ENCODE results near the gene SLCO2B1. TPM values are rescaled to one million over a fixed set of nuclear protein-coding genes. Genes with fewer than 3 reads are reported as not detected.
A peak's percentile ranks its signal among the peaks of the same experiment; 100 is the strongest.

The SLCO2B1 gene
- total RNA-seq, 1 donor from 2014 or later, result 403 TPM

GRCh38 chr11:75132080-75132479, 18.8 kb upstream of the SLCO2B1 start:
- TF ChIP-seq CTCF (IDR thresholded peaks at IDR 0.05), result no peak
- Histone ChIP-seq H3K36me3 (no peaks in the 10 kb centered on the region), H3K9me3 (no peaks in the 10 kb centered on the region), H3K4me1 (no peaks in the 10 kb centered on the region), H3K27ac (no peak overlapping the region), H3K4me3 (no peak overlapping the region), H3K27me3 (no peaks in the 10 kb centered on the region)
- intact Hi-C loops (cut with DNase I), result no loop called here
- no peak for DNase-seq (ENCODE audit: low spot score in 2 of 2)

- no peak for TF ChIP-seq CTCF (IDR thresholded peaks at IDR 0.05)
- intact Hi-C loops (cut with DNase I), result no loop called here
- Histone ChIP-seq H3K4me1 (no peaks in the 10 kb centered on the region), H3K4me3 (no peak overlapping the region), H3K27me3 (no peaks in the 10 kb centered on the region), H3K9me3 (no peaks in the 10 kb centered on the region), H3K27ac (no peak overlapping the region), H3K36me3 (no peaks in the 10 kb centered on the region)
- DNase-seq (ENCODE audit: low spot score in 2 of 2), result no peak
Observed at GRCh38 chr11:75133976-75134375, 16.9 kb upstream of the SLCO2B1 start.

- TF ChIP-seq CTCF (IDR thresholded peaks at IDR 0.05), result no peak
Observed at GRCh38 chr11:75135021-75135650, 15.8 kb upstream of the SLCO2B1 start.

GRCh38 chr11:75135651-75136050, 15.3 kb upstream of the SLCO2B1 start:
- no peaks in the 10 kb centered on the region for H3K9me3 ChIP-seq
- no peaks in the 10 kb centered on the region for H3K4me1 ChIP-seq
- no peak for DNase-seq (ENCODE audit: low spot score in 2 of 2)
- H3K4me3 ChIP-seq, result no peak overlapping the region
- no peaks in the 10 kb centered on the region for H3K36me3 ChIP-seq
- no peaks in the 10 kb centered on the region for H3K27me3 ChIP-seq
- intact Hi-C loops (cut with DNase I), result no loop called here
- TF ChIP-seq CTCF (IDR thresholded peaks at IDR 0.05), result no peak
- no peak overlapping the region for H3K27ac ChIP-seq

More at GRCh38 chr11:75135021-75135650, 15.8 kb upstream of the SLCO2B1 start:
- intact Hi-C loops (cut with DNase I), result no loop called here
- Histone ChIP-seq H3K4me3 (no peak overlapping the region), H3K27ac (no peak overlapping the region), H3K36me3 (no peaks in the 10 kb centered on the region), H3K9me3 (no peaks in the 10 kb centered on the region), H3K4me1 (no peaks in the 10 kb centered on the region), H3K27me3 (no peaks in the 10 kb centered on the region)
- DNase-seq (ENCODE audit: low spot score in 2 of 2), result no peak

GRCh38 chr11:75140269-75141138, 10.4 kb upstream of the SLCO2B1 start:
- peak in 1 of 2 donors; percentile 72 for DNase-seq (ENCODE audit: low spot score in 2 of 2)
- TF ChIP-seq CTCF (IDR thresholded peaks at IDR 0.05), result peak; percentile 64 to 80 (median 75)
- intact Hi-C loops (cut with DNase I), result loop anchor here (1.0 kb wide), 1 partner anchor 108 kb away; no protein-coding TSS in a partner anchor

More at GRCh38 chr11:75140269-75141138, 10.4 kb upstream of the SLCO2B1 start:
- Histone ChIP-seq H3K27ac (no peak overlapping the region), H3K4me3 (no peak overlapping the region), H3K9me3 (no peaks in the 10 kb centered on the region), H3K36me3 (no peaks in the 10 kb centered on the region), H3K27me3 (no peaks in the 10 kb centered on the region), H3K4me1 (no peaks in the 10 kb centered on the region)
